ENCODE measurements around the gene CNKSR3.
A peak's percentile ranks its signal among the peaks of the same experiment; 100 is the strongest.

The CNKSR3 gene

GRCh38 chr6:154448448-154449096 lies 61.9 kb downstream of the CNKSR3 start:
- no peak for DNase-seq

- no peak for DNase-seq
These were observed 62.5 kb downstream of the CNKSR3 start for GRCh38 chr6:154447954-154448353.

- no peak for DNase-seq
These were observed 63.5 kb downstream of the CNKSR3 start for GRCh38 chr6:154446984-154447383.

- no peak for DNase-seq
These were observed 65.1 kb downstream of the CNKSR3 start for GRCh38 chr6:154445417-154445816.

- DNase-seq, result no peak
These were observed 68.5 kb downstream of the CNKSR3 start for GRCh38 chr6:154441995-154442310.

- DNase-seq, result no peak
These were observed 70.0 kb downstream of the CNKSR3 start for GRCh38 chr6:154440422-154441043.

GRCh38 chr6:154440022-154440421 lies 70.5 kb downstream of the CNKSR3 start:
- DNase-seq, result no peak

GRCh38 chr6:154438882-154439415 lies 71.5 kb downstream of the CNKSR3 start:
- DNase-seq, result no peak

GRCh38 chr6:154435400-154435945 lies 75.0 kb downstream of the CNKSR3 start:
- DNase-seq, result no peak

- DNase-seq, result no peak
These were observed 75.8 kb downstream of the CNKSR3 start for GRCh38 chr6:154434662-154435061.

- DNase-seq, result no peak
These were observed 76.8 kb downstream of the CNKSR3 start for GRCh38 chr6:154433477-154434241.

- DNase-seq, result peak; percentile 87 to 95
These were observed 77.7 kb downstream of the CNKSR3 start for GRCh38 chr6:154432533-154433476.

- no peak for DNase-seq
These were observed 80.0 kb downstream of the CNKSR3 start for GRCh38 chr6:154430481-154430919.

- DNase-seq, result no peak
These were observed 80.8 kb downstream of the CNKSR3 start for GRCh38 chr6:154429711-154430110.

- no peak for DNase-seq
These were observed 81.6 kb downstream of the CNKSR3 start for GRCh38 chr6:154428897-154429296.

GRCh38 chr6:154427446-154427845 lies 83.0 kb downstream of the CNKSR3 start:
- no peak for DNase-seq

- no peak for DNase-seq
These were observed 83.5 kb downstream of the CNKSR3 start for GRCh38 chr6:154426997-154427396.

GRCh38 chr6:154425034-154425433 lies 85.5 kb downstream of the CNKSR3 start:
- no peak for DNase-seq

GRCh38 chr6:154414021-154414813 lies 96.3 kb downstream of the CNKSR3 start:
- DNase-seq, result peak; percentile 44 to 61

GRCh38 chr6:154412106-154412820 lies 98.2 kb downstream of the CNKSR3 start:
- DNase-seq, result no peak

- DNase-seq, result no peak
These were observed 99.4 kb downstream of the CNKSR3 start for GRCh38 chr6:154411076-154411475.

Data from AML-193 (cell line).